HUES64 (cell line): ENCODE data around the gene CADM2.
"Not testable (repeated sequence)": the region's sequence is repeated elsewhere in the genome, so short reads cannot be mapped to it uniquely, and the experiment has no call there.

Experiments used
- H3K27ac ChIP-seq: 2 replicates; pipeline ENCODE4 v1.7.0; 2013; ENCODE audit warnings: low read depth, low read length, inconsistent platforms
- H3K27me3 ChIP-seq: 2 replicates; pipeline ENCODE4 v1.6.1; 2013; ENCODE audit warnings: mild to moderate bottlenecking, low read length; ENCODE audit not compliant: insufficient read depth
- H3K36me3 ChIP-seq: 2 replicates; pipeline ENCODE4 v1.6.1; 2013; ENCODE audit warnings: mild to moderate bottlenecking, low read length; ENCODE audit not compliant: insufficient read depth
- H3K4me1 ChIP-seq: 2 replicates; pipeline ENCODE4 v1.6.1; 2013; ENCODE audit warnings: mild to moderate bottlenecking, low read length, moderate library complexity; ENCODE audit not compliant: insufficient read depth
- H3K4me3 ChIP-seq: 2 replicates; pipeline ENCODE4 v1.5.1; 2013; ENCODE audit warnings: mild to moderate bottlenecking, low read length, moderate library complexity
- H3K9ac ChIP-seq: 2 replicates; pipeline ENCODE4 v1.6.1; 2013; ENCODE audit warnings: mild to moderate bottlenecking, low read depth, low read length
- H3K9me3 ChIP-seq: 2 replicates; pipeline ENCODE4 v1.6.1; 2013; ENCODE audit warnings: low read depth, low read length; ENCODE audit not compliant: insufficient read depth
- WGBS: fragments of 150-250, 120-280 bp; methylation state at CpG from one replicate; pipeline ENCODE4 v1.1.7; 2013; ENCODE audit warnings: missing lambda C conversion rate; 5-methylcytosine and 5-hydroxymethylcytosine counted together

CADM2 gene

GRCh38 chr3:85930718-85931117, 971.9 kb downstream of the CADM2 start:
- no peak overlapping the region for H3K4me3 ChIP-seq
- H3K36me3 ChIP-seq, result no peaks in the 10 kb centered on the region
- H3K27ac ChIP-seq, result no peak overlapping the region
- H3K9ac ChIP-seq, result no peak overlapping the region
- WGBS, result no CpG with 5 or more reads among the region's 1 CpG
- no peaks in the 10 kb centered on the region for H3K27me3 ChIP-seq
- H3K9me3 ChIP-seq, result no peaks in the 10 kb centered on the region
- H3K4me1 ChIP-seq, result peaks cover 15% of the 10 kb centered on the region

DNA sequence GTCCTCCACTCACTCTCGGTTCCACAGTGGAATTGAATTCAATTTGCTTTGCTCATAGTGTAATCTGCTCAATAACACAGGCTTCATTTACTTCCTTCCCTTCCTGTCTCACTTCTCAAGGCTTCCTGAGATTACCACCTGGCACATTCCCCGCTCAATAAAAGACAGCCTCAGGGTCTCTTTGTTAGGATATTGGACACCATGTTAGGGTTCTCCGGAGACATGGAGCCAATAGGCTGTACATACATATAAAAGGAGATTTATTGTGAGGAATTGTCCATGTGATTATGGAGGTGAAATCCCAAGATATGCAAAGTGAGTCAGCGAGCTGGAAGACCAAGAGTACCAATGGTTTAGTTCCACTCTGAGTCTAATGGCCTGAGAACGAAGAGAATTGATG, 974.5 kb downstream of the CADM2 start:
- Histone ChIP-seq H3K9ac (no peak overlapping the region), H3K4me3 (no peak overlapping the region), H3K36me3 (no peaks in the 10 kb centered on the region), H3K9me3 (no peaks in the 10 kb centered on the region), H3K27ac (no peak overlapping the region), H3K4me1 (peaks cover 21% of the 10 kb centered on the region), H3K27me3 (no peaks in the 10 kb centered on the region)
- 95% methylated on average over 5 of the region's 5 CpGs for WGBS

- no peaks in the 10 kb centered on the region for H3K9me3 ChIP-seq
- WGBS, result 88% methylated on average over 1 of the region's 1 CpG
- no peaks in the 10 kb centered on the region for H3K36me3 ChIP-seq
- no peak overlapping the region for H3K9ac ChIP-seq
- H3K27ac ChIP-seq, result no peak overlapping the region
- H3K4me3 ChIP-seq, result no peak overlapping the region
- peaks cover 29% of the 10 kb centered on the region for H3K4me1 ChIP-seq
- H3K27me3 ChIP-seq, result no peaks in the 10 kb centered on the region
Observed at GRCh38 chr3:85935171-85935570, 976.4 kb downstream of the CADM2 start.

DNA sequence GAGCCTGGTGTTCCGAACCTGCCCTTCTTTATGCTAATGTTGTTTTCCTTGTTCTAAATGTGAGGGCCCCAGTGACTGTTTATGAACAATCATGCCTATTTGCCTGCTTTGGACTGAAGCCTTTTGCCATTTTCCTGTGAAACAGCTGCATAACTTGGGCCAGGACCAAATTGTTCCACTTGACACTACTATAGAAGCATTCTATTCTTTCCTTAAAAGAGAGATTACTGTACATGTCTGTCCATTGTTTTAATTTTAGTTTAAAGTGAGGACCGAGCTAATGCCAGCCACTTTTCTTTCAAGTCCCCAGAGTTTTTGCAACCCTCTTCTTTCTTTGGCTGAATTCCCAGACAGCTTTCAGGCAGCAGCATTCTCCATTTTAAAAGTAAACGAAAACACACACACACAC, 980.3 kb downstream of the CADM2 start:
- 87% methylated on average over 2 of the region's 3 CpGs for WGBS

DNA sequence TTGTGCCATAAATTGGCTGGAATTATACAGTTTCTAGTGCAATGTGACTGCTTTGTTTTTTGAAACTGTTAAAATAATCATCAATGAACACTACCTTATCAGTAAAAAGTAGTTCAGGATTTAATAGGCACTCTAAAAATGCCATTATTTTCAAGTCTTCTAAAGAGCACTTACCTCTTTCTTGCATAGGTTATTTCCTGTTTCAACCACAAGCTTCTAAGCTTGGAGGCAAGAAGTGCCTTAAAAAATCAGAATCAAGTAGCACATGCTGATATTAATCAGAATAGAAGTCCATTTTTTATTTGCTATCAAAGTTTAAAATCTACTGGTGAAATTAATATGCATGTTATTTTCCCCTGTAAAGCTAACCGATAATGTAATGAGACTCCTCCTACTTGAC, 991.6 kb downstream of the CADM2 start:
- H3K9ac ChIP-seq, result no peak overlapping the region
- H3K9me3 ChIP-seq, result no peaks in the 10 kb centered on the region
- no peaks in the 10 kb centered on the region for H3K36me3 ChIP-seq
- WGBS, result no CpG with 5 or more reads among the region's 1 CpG
- no peaks in the 10 kb centered on the region for H3K4me1 ChIP-seq
- no peaks in the 10 kb centered on the region for H3K27me3 ChIP-seq
- H3K27ac ChIP-seq, result no peak overlapping the region
- H3K4me3 ChIP-seq, result no peak overlapping the region

More for the DNA sequence above, 980.3 kb downstream of the CADM2 start:
- no peak overlapping the region for H3K4me3 ChIP-seq
- H3K4me1 ChIP-seq, result peaks cover 29% of the 10 kb centered on the region
- H3K27ac ChIP-seq, result no peak overlapping the region
- H3K9me3 ChIP-seq, result no peaks in the 10 kb centered on the region
- H3K9ac ChIP-seq, result no peak overlapping the region
- no peaks in the 10 kb centered on the region for H3K36me3 ChIP-seq
- no peaks in the 10 kb centered on the region for H3K27me3 ChIP-seq

DNA sequence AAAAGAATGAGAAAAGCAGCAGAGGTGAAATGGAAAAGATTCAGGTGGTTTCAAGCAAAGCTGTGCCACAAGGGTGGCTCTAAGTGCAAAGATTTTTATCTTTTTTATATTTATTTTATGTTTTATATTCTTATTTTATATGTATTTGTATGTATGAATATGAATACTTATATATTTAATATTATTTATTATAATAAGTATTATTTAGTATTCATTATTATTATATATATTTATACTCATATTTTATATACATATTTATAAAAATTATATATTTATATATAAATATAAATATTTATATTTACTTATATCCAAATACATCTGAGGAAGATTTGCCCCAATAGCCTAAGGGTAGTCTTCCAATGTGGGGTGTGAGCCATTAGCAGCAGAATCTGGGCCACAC, 1002.0 kb downstream of the CADM2 start:
- no peak overlapping the region for H3K9ac ChIP-seq
- no peaks in the 10 kb centered on the region for H3K4me1 ChIP-seq
- H3K36me3 ChIP-seq, result no peaks in the 10 kb centered on the region
- no peaks in the 10 kb centered on the region for H3K9me3 ChIP-seq
- H3K27ac ChIP-seq, result no peak overlapping the region
- H3K27me3 ChIP-seq, result no peaks in the 10 kb centered on the region
- H3K4me3 ChIP-seq, result no peak overlapping the region

DNA sequence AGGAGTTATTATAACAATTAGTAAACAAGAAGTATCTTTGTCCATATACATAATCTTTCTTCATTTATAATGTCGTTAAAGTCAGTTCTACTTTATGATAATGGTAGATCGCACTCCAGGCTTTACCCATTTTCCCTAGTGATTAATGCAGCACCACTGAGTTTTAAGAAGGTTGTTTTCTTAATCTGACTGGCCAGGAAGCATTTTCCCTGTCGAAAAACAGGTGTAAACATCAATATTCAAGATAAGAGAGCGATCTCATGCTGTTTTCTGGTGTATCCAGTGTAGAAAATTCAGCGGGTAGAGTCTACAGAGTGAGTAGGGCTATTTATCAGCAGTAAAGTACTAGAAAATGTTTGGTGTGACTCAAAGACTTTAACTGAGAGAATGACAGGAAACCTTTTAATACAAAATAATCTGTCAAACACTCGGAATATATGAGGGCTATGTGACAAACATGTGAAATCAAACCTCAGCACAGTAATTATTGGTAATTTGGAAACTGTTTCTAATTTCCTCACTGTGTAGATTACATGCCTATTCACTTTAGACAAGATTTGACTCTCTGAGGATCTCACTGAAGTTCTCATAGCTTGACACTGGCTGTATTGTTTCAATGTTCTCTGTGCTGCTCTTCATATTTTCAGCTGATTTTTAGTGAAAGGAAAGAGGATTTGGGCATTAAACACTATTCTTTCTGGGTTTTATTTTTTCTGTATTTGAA, 1019.0 kb downstream of the CADM2 start:
- 92% methylated on average over 5 of the region's 6 CpGs for WGBS
- Histone ChIP-seq H3K27ac (no peak overlapping the region), H3K36me3 (no peaks in the 10 kb centered on the region), H3K4me3 (no peak overlapping the region), H3K9ac (no peak overlapping the region), H3K9me3 (no peaks in the 10 kb centered on the region), H3K27me3 (no peaks in the 10 kb centered on the region), H3K4me1 (no peaks in the 10 kb centered on the region)

GRCh38 chr3:85979034-85979433, 1020.2 kb downstream of the CADM2 start:
- no peaks in the 10 kb centered on the region for H3K4me1 ChIP-seq
- H3K9ac ChIP-seq, result no peak overlapping the region
- no peak overlapping the region for H3K4me3 ChIP-seq
- H3K27me3 ChIP-seq, result no peaks in the 10 kb centered on the region
- no peak overlapping the region for H3K27ac ChIP-seq
- H3K9me3 ChIP-seq, result no peaks in the 10 kb centered on the region
- H3K36me3 ChIP-seq, result no peaks in the 10 kb centered on the region

DNA sequence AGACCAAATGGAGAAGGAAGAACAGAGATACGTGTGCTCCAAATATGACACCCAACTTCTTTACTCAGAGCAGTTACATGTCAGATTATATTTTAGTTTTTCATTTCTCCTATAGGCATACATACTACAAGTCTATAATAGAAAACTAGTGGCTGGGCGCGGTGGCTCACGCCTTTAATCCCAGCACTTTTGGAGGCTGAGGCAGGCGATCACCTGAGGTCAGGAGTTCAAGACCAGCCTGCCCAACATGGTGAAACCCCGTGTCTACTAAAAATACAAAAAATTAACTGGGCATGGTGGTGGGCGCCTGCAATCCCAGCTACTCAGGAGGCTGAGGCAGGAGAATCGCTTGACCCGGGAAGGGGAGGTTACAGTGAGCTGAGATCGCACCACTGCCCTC, 1030.8 kb downstream of the CADM2 start:
- not testable (repeated sequence) for H3K27me3 ChIP-seq, H3K4me3 ChIP-seq, H3K9ac ChIP-seq, H3K36me3 ChIP-seq, H3K9me3 ChIP-seq, H3K4me1 ChIP-seq, H3K27ac ChIP-seq
- 92% methylated on average over 9 of the region's 10 CpGs for WGBS

DNA sequence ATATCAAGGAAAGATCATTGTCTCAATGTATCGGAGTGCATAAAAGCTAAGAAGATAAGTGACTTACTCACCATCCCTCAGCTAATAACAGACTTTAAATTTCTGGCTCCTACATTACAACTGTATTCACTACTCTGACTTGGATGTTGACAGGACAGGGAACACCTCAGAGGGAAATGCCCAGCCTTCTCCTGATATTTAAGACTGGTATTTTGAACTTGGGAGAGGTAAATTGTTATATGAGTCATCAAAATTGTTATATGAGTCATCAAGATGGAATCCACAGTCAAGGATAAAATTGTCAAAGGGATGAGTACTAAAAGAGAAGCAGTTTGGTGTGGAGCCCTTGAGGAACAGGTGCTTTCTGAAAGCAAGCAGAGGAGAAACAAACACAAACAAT, 1070.8 kb downstream of the CADM2 start:
- no peak overlapping the region for H3K27ac ChIP-seq
- no peaks in the 10 kb centered on the region for H3K4me1 ChIP-seq
- no peaks in the 10 kb centered on the region for H3K36me3 ChIP-seq
- 100% methylated on average over 1 of the region's 1 CpG for WGBS
- H3K4me3 ChIP-seq, result no peak overlapping the region
- no peaks in the 10 kb centered on the region for H3K9me3 ChIP-seq
- no peak overlapping the region for H3K9ac ChIP-seq
- H3K27me3 ChIP-seq, result no peaks in the 10 kb centered on the region

DNA sequence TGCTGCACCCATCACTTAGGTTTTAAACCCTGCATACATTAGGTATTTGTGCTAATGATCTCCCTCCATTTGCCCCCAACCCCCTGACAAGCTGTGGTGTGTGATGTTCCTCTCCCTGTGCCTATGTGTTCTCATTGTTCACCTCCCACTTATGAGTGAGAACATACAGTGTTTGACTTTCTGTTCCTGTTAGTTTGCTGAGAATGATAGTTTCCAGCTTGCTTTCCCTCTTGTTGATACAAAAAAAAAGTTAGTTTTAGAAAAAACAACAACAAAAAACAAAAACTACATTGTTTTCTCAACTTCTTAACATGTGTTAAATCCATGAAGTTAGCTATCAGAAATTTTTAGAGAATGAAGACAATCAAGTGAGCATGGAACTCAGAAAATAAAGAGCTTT, 1079.1 kb downstream of the CADM2 start:
- H3K27me3 ChIP-seq, result no peaks in the 10 kb centered on the region
- H3K4me1 ChIP-seq, result no peaks in the 10 kb centered on the region
- no peak overlapping the region for H3K9ac ChIP-seq
- H3K4me3 ChIP-seq, result no peak overlapping the region
- H3K36me3 ChIP-seq, result no peaks in the 10 kb centered on the region
- H3K27ac ChIP-seq, result no peak overlapping the region
- peaks cover 13% of the 10 kb centered on the region for H3K9me3 ChIP-seq
